ENCODE data around the gene SAAL1.

Gene SAAL1

DNA sequence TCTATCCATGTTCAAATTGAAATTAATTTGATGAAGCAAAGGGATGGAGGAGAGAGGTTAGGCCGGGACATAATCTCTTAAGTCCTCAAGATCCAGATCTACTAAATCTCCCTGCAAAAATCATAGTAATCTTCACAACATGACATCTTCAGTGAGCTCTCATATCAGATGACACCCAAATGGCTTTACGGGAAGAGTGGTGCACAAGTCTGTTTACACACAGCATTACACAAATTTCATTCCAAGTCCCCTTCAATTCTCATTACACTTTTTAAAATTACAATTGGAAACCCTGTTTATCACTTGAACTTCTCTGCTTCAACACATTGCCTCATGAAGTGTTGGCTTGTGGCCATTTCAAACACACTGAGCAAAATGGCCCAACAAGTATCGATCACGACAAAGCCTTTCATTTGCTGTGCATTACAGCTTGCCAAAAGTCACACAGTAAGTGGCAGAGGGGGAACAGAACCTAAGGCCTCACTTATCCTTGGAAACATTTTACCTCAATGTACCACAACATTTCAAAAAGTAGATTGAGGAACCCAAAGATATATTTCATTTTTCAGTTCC, 41.9 kb downstream of the SAAL1 start:
- H3K4me3 ChIP-seq (ENCODE audit: low read depth in 1 of 2, low read length in 2 of 2): no peak overlapping the region
- no peak overlapping the region for H3K27ac ChIP-seq (ENCODE audit: low read depth, low read length)
- H3K36me3 ChIP-seq (ENCODE audit: control insufficient read depth in 1 of 2, insufficient read depth in 2 of 2, low read length in 2 of 2): no peaks in the 10 kb centered on the region
- no peak overlapping the region for H3K9ac ChIP-seq (ENCODE audit: low read depth in 1 of 2, low read length in 2 of 2)
- no peaks in the 10 kb centered on the region for H3K9me3 ChIP-seq (ENCODE audit: control insufficient read depth in 1 of 2, low read length in 2 of 2)
- H3K4me1 ChIP-seq (ENCODE audit: control insufficient read depth in 1 of 2, insufficient read depth in 2 of 2, low read length in 2 of 2): no peaks in the 10 kb centered on the region
- no peaks in the 10 kb centered on the region for H3K27me3 ChIP-seq (ENCODE audit: control insufficient read depth in 1 of 2, insufficient read depth in 2 of 2, low read length in 2 of 2)

DNA sequence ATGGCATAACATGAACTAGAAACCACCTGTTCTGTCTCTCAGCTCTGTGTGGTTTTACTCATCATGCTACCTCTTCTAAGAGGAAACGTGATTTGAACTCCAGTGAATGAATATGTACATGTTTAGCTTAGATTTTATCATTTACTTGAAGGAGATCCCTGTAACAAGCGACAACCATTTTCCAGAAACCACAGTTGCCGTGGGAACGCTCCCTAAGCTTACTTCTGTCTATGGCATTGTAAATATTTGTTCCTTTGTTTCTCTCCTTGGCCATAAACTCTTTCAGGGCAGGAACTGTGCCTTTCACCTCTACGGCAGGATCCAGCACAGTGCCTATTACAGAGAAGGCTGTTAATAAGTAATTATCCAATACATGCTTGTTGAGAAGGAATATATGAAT, 42.8 kb downstream of the SAAL1 start:
- Histone ChIP-seq H3K27ac (ENCODE audit: low read depth, low read length) (no peak overlapping the region), H3K9ac (ENCODE audit: low read depth in 1 of 2, low read length in 2 of 2) (no peak overlapping the region), H3K36me3 (ENCODE audit: control insufficient read depth in 1 of 2, insufficient read depth in 2 of 2, low read length in 2 of 2) (no peaks in the 10 kb centered on the region), H3K4me1 (ENCODE audit: control insufficient read depth in 1 of 2, insufficient read depth in 2 of 2, low read length in 2 of 2) (no peaks in the 10 kb centered on the region), H3K4me3 (ENCODE audit: low read depth in 1 of 2, low read length in 2 of 2) (no peak overlapping the region), H3K9me3 (ENCODE audit: control insufficient read depth in 1 of 2, low read length in 2 of 2) (no peaks in the 10 kb centered on the region), H3K27me3 (ENCODE audit: control insufficient read depth in 1 of 2, insufficient read depth in 2 of 2, low read length in 2 of 2) (no peaks in the 10 kb centered on the region)

DNA sequence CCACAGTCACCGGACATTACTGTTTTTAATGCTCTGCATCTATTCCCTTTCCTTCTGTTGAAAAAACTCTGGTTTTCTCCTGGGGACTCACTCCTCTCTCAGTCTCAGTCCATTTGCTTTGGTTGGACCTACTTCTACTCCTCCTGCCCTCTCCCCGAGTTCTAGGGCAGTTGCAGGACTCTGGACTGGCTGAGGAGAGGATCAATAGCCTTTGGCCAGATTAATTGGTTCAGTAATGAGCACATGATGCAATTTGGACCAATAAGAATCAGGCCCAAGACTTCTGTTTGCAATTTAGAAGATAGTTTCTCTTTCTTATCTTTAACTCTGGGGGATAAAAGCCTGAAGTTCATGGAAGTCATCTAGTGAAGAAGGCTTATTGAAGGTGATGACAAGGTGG, 44.5 kb downstream of the SAAL1 start:
- no peak overlapping the region for H3K4me3 ChIP-seq (ENCODE audit: low read depth in 1 of 2, low read length in 2 of 2)
- H3K27ac ChIP-seq (ENCODE audit: low read depth, low read length): no peak overlapping the region
- no peaks in the 10 kb centered on the region for H3K27me3 ChIP-seq (ENCODE audit: control insufficient read depth in 1 of 2, insufficient read depth in 2 of 2, low read length in 2 of 2)
- H3K9me3 ChIP-seq (ENCODE audit: control insufficient read depth in 1 of 2, low read length in 2 of 2): no peaks in the 10 kb centered on the region
- H3K36me3 ChIP-seq (ENCODE audit: control insufficient read depth in 1 of 2, insufficient read depth in 2 of 2, low read length in 2 of 2): no peaks in the 10 kb centered on the region
- H3K4me1 ChIP-seq (ENCODE audit: control insufficient read depth in 1 of 2, insufficient read depth in 2 of 2, low read length in 2 of 2): no peaks in the 10 kb centered on the region
- H3K9ac ChIP-seq (ENCODE audit: low read depth in 1 of 2, low read length in 2 of 2): no peak overlapping the region

DNA sequence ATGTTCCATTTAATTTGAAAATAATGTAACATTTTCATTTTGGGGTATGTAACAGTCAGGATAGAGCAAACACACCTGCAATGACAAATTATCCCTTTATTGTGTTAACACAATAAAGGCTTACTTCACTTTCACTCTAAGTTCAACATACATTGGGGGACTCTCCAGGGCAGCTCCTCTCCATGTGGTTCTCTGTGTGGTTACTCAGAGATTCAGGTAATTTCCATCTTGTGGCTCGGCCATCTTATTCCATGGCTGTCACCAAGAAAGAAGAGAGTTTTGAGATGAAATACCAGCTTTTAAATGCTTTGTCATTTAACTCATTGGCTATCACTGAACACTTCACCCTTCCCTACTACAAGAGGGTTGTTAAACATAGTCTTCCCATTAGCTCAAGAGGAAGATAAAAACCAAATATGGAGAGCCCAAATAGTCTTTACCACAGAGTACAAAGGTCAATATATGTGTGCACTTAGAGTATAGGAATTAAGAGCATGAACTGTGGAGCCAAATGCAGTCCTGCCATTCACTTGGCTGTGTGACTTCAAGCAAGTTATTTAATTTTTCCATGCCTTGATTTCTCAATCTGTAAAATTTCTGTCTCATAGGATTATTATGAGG, 49.2 kb downstream of the SAAL1 start:
- H3K4me3 ChIP-seq (ENCODE audit: low read depth in 1 of 2, low read length in 2 of 2): no peak overlapping the region
- H3K9me3 ChIP-seq (ENCODE audit: control insufficient read depth in 1 of 2, low read length in 2 of 2): no peaks in the 10 kb centered on the region
- H3K9ac ChIP-seq (ENCODE audit: low read depth in 1 of 2, low read length in 2 of 2): no peak overlapping the region
- no peaks in the 10 kb centered on the region for H3K4me1 ChIP-seq (ENCODE audit: control insufficient read depth in 1 of 2, insufficient read depth in 2 of 2, low read length in 2 of 2)
- no peaks in the 10 kb centered on the region for H3K36me3 ChIP-seq (ENCODE audit: control insufficient read depth in 1 of 2, insufficient read depth in 2 of 2, low read length in 2 of 2)
- no peaks in the 10 kb centered on the region for H3K27me3 ChIP-seq (ENCODE audit: control insufficient read depth in 1 of 2, insufficient read depth in 2 of 2, low read length in 2 of 2)
- no peak overlapping the region for H3K27ac ChIP-seq (ENCODE audit: low read depth, low read length)

DNA sequence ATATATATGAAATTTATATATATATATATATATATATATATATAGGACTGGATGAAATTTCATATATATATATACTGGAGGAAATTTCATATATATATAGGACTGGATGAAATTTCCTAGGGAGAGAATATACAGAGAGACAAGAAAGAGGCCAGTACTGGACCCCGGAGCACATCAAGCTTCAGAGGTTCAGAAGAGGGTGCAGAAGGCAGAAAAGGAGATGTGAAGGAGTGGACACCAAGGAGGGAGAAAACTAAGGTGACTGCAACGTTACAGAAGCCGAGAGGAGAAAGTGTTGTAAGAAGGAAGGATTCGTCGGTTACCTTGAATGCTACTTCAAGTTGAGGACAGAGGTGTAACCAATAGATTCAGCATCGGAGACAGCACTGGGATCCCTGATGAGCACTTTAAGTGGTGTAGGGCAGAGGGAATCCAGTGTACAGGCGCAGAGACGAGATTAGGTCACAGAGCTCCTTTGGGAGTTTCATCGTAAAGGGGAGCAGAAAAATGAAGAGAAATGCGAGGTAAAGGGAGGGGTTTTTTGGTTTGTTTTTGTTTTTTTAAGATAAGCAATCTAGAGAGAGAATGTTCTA, 51.3 kb downstream of the SAAL1 start:
- Histone ChIP-seq H3K27ac (ENCODE audit: low read depth, low read length) (no peak overlapping the region), H3K27me3 (ENCODE audit: control insufficient read depth in 1 of 2, insufficient read depth in 2 of 2, low read length in 2 of 2) (no peaks in the 10 kb centered on the region), H3K4me1 (ENCODE audit: control insufficient read depth in 1 of 2, insufficient read depth in 2 of 2, low read length in 2 of 2) (no peaks in the 10 kb centered on the region), H3K36me3 (ENCODE audit: control insufficient read depth in 1 of 2, insufficient read depth in 2 of 2, low read length in 2 of 2) (no peaks in the 10 kb centered on the region), H3K9ac (ENCODE audit: low read depth in 1 of 2, low read length in 2 of 2) (no peak overlapping the region), H3K9me3 (ENCODE audit: control insufficient read depth in 1 of 2, low read length in 2 of 2) (no peaks in the 10 kb centered on the region), H3K4me3 (ENCODE audit: low read depth in 1 of 2, low read length in 2 of 2) (no peak overlapping the region)

DNA sequence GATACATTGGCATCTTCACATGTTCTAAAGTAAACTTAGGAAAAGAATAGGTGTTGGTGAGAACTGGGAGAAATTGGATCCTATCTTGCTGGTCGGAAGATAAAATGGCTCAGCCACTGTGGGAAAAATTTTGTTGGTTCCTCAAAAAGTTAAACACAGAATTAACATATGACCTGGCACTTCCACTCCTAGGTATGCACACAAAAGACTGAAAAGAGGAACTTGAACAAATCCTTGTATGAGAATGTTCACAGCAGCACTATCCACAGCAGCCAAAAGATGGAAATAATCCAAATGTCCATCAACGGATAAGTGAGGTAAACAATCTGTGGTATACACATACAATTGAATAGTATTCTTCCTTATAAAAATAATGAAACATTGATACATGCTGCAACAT, 55.0 kb downstream of the SAAL1 start:
- H3K4me3 ChIP-seq (ENCODE audit: low read depth in 1 of 2, low read length in 2 of 2): no peak overlapping the region
- H3K9me3 ChIP-seq (ENCODE audit: control insufficient read depth in 1 of 2, low read length in 2 of 2): no peaks in the 10 kb centered on the region
- no peak overlapping the region for H3K9ac ChIP-seq (ENCODE audit: low read depth in 1 of 2, low read length in 2 of 2)
- no peak overlapping the region for H3K27ac ChIP-seq (ENCODE audit: low read depth, low read length)
- no peaks in the 10 kb centered on the region for H3K36me3 ChIP-seq (ENCODE audit: control insufficient read depth in 1 of 2, insufficient read depth in 2 of 2, low read length in 2 of 2)
- peaks cover 0 to 5% of the 10 kb centered on the region in 2 donors for H3K4me1 ChIP-seq (ENCODE audit: control insufficient read depth in 1 of 2, insufficient read depth in 2 of 2, low read length in 2 of 2)
- peaks cover 12 to 16% of the 10 kb centered on the region in 2 donors for H3K27me3 ChIP-seq (ENCODE audit: control insufficient read depth in 1 of 2, insufficient read depth in 2 of 2, low read length in 2 of 2)

DNA sequence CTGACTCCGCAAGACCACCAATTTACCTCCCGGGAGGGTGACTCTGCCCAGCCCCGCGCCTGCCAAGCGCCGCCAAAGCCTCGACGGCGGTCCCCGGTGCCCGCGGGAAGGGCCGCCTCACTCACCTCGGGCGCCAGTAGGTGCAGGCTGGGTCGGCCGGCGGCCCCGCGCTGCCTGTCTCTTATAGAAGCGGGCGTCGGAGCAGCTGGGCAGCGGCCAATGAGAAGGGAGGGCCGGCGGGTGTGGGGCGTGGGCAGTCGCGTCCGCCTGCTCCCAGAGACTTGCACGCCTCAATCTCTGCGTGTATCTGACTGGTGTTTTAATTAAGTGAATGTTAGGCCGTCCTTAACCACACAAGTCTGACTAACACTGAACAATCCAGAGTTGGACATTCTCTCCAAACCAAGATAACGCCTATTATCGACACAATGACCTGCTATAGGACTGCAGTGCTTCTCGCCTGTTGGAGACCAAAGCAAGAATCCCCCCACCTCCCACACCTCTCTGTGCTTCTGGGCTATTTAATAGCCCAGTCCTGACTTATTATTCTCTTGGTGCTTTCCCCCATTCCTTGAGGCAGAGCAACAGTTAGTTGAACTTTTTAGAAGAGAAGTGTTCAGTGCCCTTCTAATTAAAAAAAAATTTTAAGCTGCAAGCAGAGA, 59.6 kb downstream of the SAAL1 start, which contains the start of gene TPH1:
TPH1 (minus strand) TSS at position 154 of the 662 bp plus-strand sequence. CDS start 5,507 bp downstream, outside the sequence.
- H3K27ac ChIP-seq (ENCODE audit: low read depth, low read length): no peak within 1 kb of the TSS
- H3K27me3 ChIP-seq (ENCODE audit: control insufficient read depth in 1 of 2, insufficient read depth in 2 of 2, low read length in 2 of 2): peaks cover 22 to 27% of the 10 kb centered on the region in 2 donors
- no peak within 1 kb of the TSS for H3K4me3 ChIP-seq (ENCODE audit: low read depth in 1 of 2, low read length in 2 of 2)
- H3K36me3 ChIP-seq (ENCODE audit: control insufficient read depth in 1 of 2, insufficient read depth in 2 of 2, low read length in 2 of 2): no peaks in the 10 kb centered on the region
- peaks cover 0 to 5% of the 10 kb centered on the region in 2 donors for H3K4me1 ChIP-seq (ENCODE audit: control insufficient read depth in 1 of 2, insufficient read depth in 2 of 2, low read length in 2 of 2)
- no peak within 1 kb of the TSS for H3K9ac ChIP-seq (ENCODE audit: low read depth in 1 of 2, low read length in 2 of 2)
- no peaks in the 10 kb centered on the region for H3K9me3 ChIP-seq (ENCODE audit: control insufficient read depth in 1 of 2, low read length in 2 of 2)

DNA sequence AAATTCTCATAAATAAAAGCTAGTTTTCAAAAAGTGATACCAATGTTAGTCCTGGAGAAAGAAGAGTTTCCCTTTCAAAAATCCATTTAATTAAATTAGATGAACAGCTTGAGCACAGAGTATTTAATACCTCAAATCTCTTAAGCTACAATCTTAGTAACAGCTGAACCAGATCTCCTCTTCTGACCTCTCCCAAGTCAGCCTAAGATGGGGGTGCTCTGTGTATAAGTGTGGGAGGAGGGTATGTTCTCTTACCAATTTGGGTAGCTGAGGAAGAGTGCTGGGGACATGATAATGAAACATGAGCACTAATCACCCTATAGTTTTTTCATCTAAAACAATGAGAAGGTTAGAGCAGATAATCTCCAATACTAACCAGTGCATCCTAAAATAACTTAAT, 69.4 kb downstream of the SAAL1 start:
- H3K4me1 ChIP-seq (ENCODE audit: control insufficient read depth in 1 of 2, insufficient read depth in 2 of 2, low read length in 2 of 2): no peaks in the 10 kb centered on the region
- no peak overlapping the region for H3K4me3 ChIP-seq (ENCODE audit: low read depth in 1 of 2, low read length in 2 of 2)
- no peaks in the 10 kb centered on the region for H3K27me3 ChIP-seq (ENCODE audit: control insufficient read depth in 1 of 2, insufficient read depth in 2 of 2, low read length in 2 of 2)
- no peaks in the 10 kb centered on the region for H3K36me3 ChIP-seq (ENCODE audit: control insufficient read depth in 1 of 2, insufficient read depth in 2 of 2, low read length in 2 of 2)
- H3K9ac ChIP-seq (ENCODE audit: low read depth in 1 of 2, low read length in 2 of 2): no peak overlapping the region
- no peak overlapping the region for H3K27ac ChIP-seq (ENCODE audit: low read depth, low read length)
- no peaks in the 10 kb centered on the region for H3K9me3 ChIP-seq (ENCODE audit: control insufficient read depth in 1 of 2, low read length in 2 of 2)
